ENCODE results near the gene PDAP1. TPM values are rescaled to one million over a fixed set of nuclear protein-coding genes. Genes with fewer than 3 reads are reported as not detected.
"Not testable (repeated sequence)": the region's sequence is repeated elsewhere in the genome, so short reads cannot be mapped to it uniquely, and the experiment has no call there.

PDAP1 gene
- polyA plus RNA-seq, 1 of the 3 experiments (the other 2 are of a cell fraction) = 389 TPM

DNA sequence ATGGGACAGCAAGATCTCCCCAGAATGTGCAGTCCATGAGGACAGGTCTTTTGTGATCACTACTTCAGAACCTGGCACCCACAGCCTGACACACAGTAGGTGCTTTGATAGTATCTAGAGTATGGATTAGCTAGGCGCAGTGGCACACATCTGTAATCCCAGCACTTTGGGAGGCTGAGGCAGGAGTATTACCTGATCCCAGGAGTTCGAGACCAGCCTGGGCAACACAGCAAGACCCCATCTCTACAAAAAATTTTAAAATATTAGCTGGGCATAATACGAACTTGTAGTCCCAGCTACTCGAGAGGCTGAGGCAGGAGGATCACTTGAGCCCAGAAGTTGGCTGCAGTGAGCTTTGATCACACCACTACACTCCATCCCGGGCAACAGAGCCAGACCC, 56.1 kb downstream of the PDAP1 start:
- H2AFZ ChIP-seq (ENCODE audit: low read depth) = no peak overlapping the region
- no peaks in the 10 kb centered on the region for H3K9me3 ChIP-seq
- TF ChIP-seq, protein P1, sequence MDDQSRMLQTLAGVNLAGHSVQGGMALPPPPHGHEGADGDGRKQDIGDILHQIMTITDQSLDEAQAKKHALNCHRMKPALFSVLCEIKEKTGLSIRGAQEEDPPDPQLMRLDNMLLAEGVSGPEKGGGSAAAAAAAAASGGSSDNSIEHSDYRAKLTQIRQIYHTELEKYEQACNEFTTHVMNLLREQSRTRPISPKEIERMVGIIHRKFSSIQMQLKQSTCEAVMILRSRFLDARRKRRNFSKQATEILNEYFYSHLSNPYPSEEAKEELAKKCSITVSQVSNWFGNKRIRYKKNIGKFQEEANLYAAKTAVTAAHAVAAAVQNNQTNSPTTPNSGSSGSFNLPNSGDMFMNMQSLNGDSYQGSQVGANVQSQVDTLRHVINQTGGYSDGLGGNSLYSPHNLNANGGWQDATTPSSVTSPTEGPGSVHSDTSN (IDR thresholded peaks at IDR 0.05) = no peak
- no peak for TF ChIP-seq EP300 (IDR thresholded peaks at IDR 0.05; ENCODE audit: borderline replicate concordance in 1 of 2, low read depth in 1 of 2, low read length in 1 of 2)
- TF ChIP-seq JUND (IDR thresholded peaks at IDR 0.05) = no peak
- no peak overlapping the region for H3K4me2 ChIP-seq
- no peaks in the 10 kb centered on the region for H4K20me1 ChIP-seq (ENCODE audit: insufficient read depth)
- CTCF ChIA-PET = interaction anchor here (1.8 kb wide), 1 partner anchor 14 kb away, joined by 5 read pairs; no protein-coding TSS in a partner anchor
- H3K9me2 ChIP-seq = no peaks in the 10 kb centered on the region
- H3K27ac ChIP-seq (ENCODE audit: low read depth in 2 of 2, low read length in 1 of 2) = no peak overlapping the region
- no peaks in the 10 kb centered on the region for H3K4me1 ChIP-seq (ENCODE audit: control insufficient read depth in 1 of 2, insufficient read depth in 2 of 2, low read depth in 1 of 2, low read length in 1 of 2)
- peaks cover 44 to 68% of the 10 kb centered on the region in 2 experiments for H3K36me3 ChIP-seq (replicated peaks in 1 of 2; ENCODE audit: control insufficient read depth in 1 of 2, insufficient read depth in 2 of 2, low read length in 1 of 2)
- H3K9ac ChIP-seq = no peak overlapping the region
- 94% methylated on average over 5 of the region's 5 CpGs for WGBS (ENCODE audit: low lambda C conversion rate)
- H3K79me2 ChIP-seq (ENCODE audit: insufficient read depth) = peaks cover 6% of the 10 kb centered on the region; the same call in 1 of the 2 replicates
- no peaks in the 10 kb centered on the region for H3F3A ChIP-seq (replicated peaks; ENCODE audit: insufficient read depth)
- DNase-seq = no peak
- H3K4me3 ChIP-seq (ENCODE audit: low read depth in 2 of 2, low read length in 1 of 2) = no peak overlapping the region
- POLR2A ChIA-PET = no interaction called here
- no peaks in the 10 kb centered on the region for H3K27me3 ChIP-seq (ENCODE audit: insufficient read depth)

- H3F3A ChIP-seq (replicated peaks; ENCODE audit: insufficient read depth); H3K9me2 ChIP-seq; H3K9me3 ChIP-seq; H3K4me3 ChIP-seq (ENCODE audit: low read depth in 2 of 2, low read length in 1 of 2); H3K4me2 ChIP-seq; H3K27ac ChIP-seq (ENCODE audit: low read depth in 2 of 2, low read length in 1 of 2); DNase-seq; H4K20me1 ChIP-seq (ENCODE audit: insufficient read depth); H3K79me2 ChIP-seq (ENCODE audit: insufficient read depth); H2AFZ ChIP-seq (ENCODE audit: low read depth); H3K4me1 ChIP-seq (ENCODE audit: control insufficient read depth in 1 of 2, insufficient read depth in 2 of 2, low read depth in 1 of 2, low read length in 1 of 2); H3K9ac ChIP-seq; POLR2A ChIA-PET; H3K27me3 ChIP-seq (ENCODE audit: insufficient read depth): not testable (repeated sequence)
- CTCF ChIA-PET = interaction anchor here (0.9 to 1.5 kb wide), 4 partner anchors 11 to 65 kb away, joined by 3 read pairs; no protein-coding TSS in a partner anchor
- WGBS (ENCODE audit: low lambda C conversion rate) = 98% methylated on average over 3 of the region's 3 CpGs
- peaks cover 44 to 73% of the 10 kb centered on the region in 2 experiments for H3K36me3 ChIP-seq (replicated peaks in 1 of 2; ENCODE audit: control insufficient read depth in 1 of 2, insufficient read depth in 2 of 2, low read length in 1 of 2)
Measured at GRCh38 chr7:99350641-99351040, 57.8 kb downstream of the PDAP1 start.

Other genes with a start within 250 kb of the PDAP1 start
- gene KPNA7, start 200.5 kb downstream of the PDAP1 start, polyA plus RNA-seq (2012; rRNA removed) = not detected in 2 replicates
- 0.19 and 0.41 TPM in 2 replicates for gene MYH16, start 135.8 kb downstream of the PDAP1 start, polyA plus RNA-seq (2012; rRNA removed)
- gene ARPC1A, start 82.7 kb downstream of the PDAP1 start, polyA plus RNA-seq (2012; rRNA removed) = 262 and 306 TPM in 2 replicates
- 549 and 836 TPM in 2 replicates for gene ARPC1B, start 33.9 kb downstream of the PDAP1 start, polyA plus RNA-seq (2012; rRNA removed)
- gene BUD31, start 372 bp upstream of the PDAP1 start, polyA plus RNA-seq (2012; rRNA removed) = 124 and 162 TPM in 2 replicates
- gene PTCD1, start 30.2 kb upstream of the PDAP1 start, polyA plus RNA-seq (2012; rRNA removed) = 7.4 and 8.2 TPM in 2 replicates
- 101 and 107 TPM in 2 replicates for gene CPSF4, start 30.3 kb upstream of the PDAP1 start, polyA plus RNA-seq (2012; rRNA removed)
- gene ATP5MF, start 57.6 kb upstream of the PDAP1 start, polyA plus RNA-seq (2012; rRNA removed) = 2,495 and 4,591 TPM in 2 replicates
- 27.7 and 34.5 TPM in 2 replicates for gene ZNF789, start 64.3 kb upstream of the PDAP1 start, polyA plus RNA-seq (2012; rRNA removed)
- 19.6 and 19.8 TPM in 2 replicates for gene ZNF394, start 91.7 kb upstream of the PDAP1 start, polyA plus RNA-seq (2012; rRNA removed)
- gene ZKSCAN5, start 96.1 kb upstream of the PDAP1 start, polyA plus RNA-seq (2012; rRNA removed) = 7.5 and 9.1 TPM in 2 replicates
- 6.2 and 8.2 TPM in 2 replicates for gene FAM200A, start 143.5 kb upstream of the PDAP1 start, polyA plus RNA-seq (2012; rRNA removed)
- gene ZNF655, start 150.0 kb upstream of the PDAP1 start, polyA plus RNA-seq (2012; rRNA removed) = 113 and 144 TPM in 2 replicates
- gene TMEM225B, start 189.7 kb upstream of the PDAP1 start, polyA plus RNA-seq (2012; rRNA removed) = 1.5 and 2.2 TPM in 2 replicates
- 14.9 and 18.7 TPM in 2 replicates for gene ZSCAN25, start 208.3 kb upstream of the PDAP1 start, polyA plus RNA-seq (2012; rRNA removed)

Measured in SK-N-SH (cell line).